K562 (cell line): ENCODE results near the gene GRAMD2A. TPM values are rescaled to one million over a fixed set of nuclear protein-coding genes. Genes with fewer than 3 reads are reported as not detected.
A peak's percentile ranks its signal among the peaks of the same experiment; 100 is the strongest.

Source experiments
- CHD1 ChIP-seq: fragments of 200-600 bp; sonication (generic); IDR thresholded peaks from one replicate; pipeline ENCODE4 v1.6.1; 2012; ENCODE audit warnings: mild to moderate bottlenecking, moderate library complexity, low read length, inconsistent platforms
- EHMT2 ChIP-seq: fragments of 450-650 bp; IDR thresholded peaks from 2 replicates; pipeline ENCODE4 v1.6.1; 2018; ENCODE audit warnings: antibody characterized with exemption
- NR4A1 ChIP-seq, 2 experiments: fragments of 250-450 bp in 1 of 2; fragments of 450-650 bp in 1 of 2; sonication (Bioruptor Pico) in 1 of 2; IDR thresholded peaks; 2 replicates each; pipeline versions ENCODE4 v1.4.0 to v1.6.1; 2016 to 2020; ENCODE audit warnings: mild to moderate bottlenecking in 2 of 2, missing compliant biosample characterization in 1 of 2, missing genetic modification characterization in 1 of 2, moderate library complexity in 1 of 2
- SIN3A ChIP-seq, 2 experiments: fragments of 150-350 bp in 1 of 2; IDR thresholded peaks; 2 replicates each; pipeline ENCODE4 v1.6.1; 2011 to 2016; ENCODE audit warnings: borderline replicate concordance in 2 of 2, low read depth in 2 of 2, low read length in 2 of 2, mild to moderate bottlenecking in 2 of 2, moderate library complexity in 2 of 2; ENCODE audit not compliant: control insufficient read depth in 1 of 2
- SLC30A9 ChIP-seq: fragments of 250-450 bp; sonication (Bioruptor Pico); IDR thresholded peaks from 2 replicates; pipeline ENCODE4 v1.8.0; 2022; ENCODE audit warnings: mild to moderate bottlenecking, moderate library complexity
- THRAP3 ChIP-seq: fragments of 450-650 bp; IDR thresholded peaks from 2 replicates; pipeline ENCODE4 v1.6.1; 2016; ENCODE audit warnings: mild to moderate bottlenecking, inconsistent platforms, borderline replicate concordance
- ZKSCAN8 ChIP-seq: fragments of 200-800 bp; sonication (Bioruptor generic); IDR thresholded peaks from 2 replicates; pipeline ENCODE4 v1.6.1; 2016; ENCODE audit warnings: missing genetic modification characterization, missing compliant biosample characterization
- ZNF778 ChIP-seq: fragments of 450-650 bp; formaldehyde crosslinking; IDR thresholded peaks from 2 replicates; pipeline ENCODE4 v1.4.0; 2020; ENCODE audit warnings: mild to moderate bottlenecking, moderate library complexity
- polyA plus RNA-seq, 8 experiments: library from polyadenylated mRNA; depleted of rRNA in 4 of 8; stranded (reverse) in 5 of 8; unstranded in 3 of 8; fragments of >200 nt; fragmentation: Nextera tagmentation in 2 of 8; fragmentation: Illumina TruSeq in 1 of 8; extraction: Ambion mirVana in 2 of 8; extraction: Trizol in 1 of 8; gene quantifications; 2 replicates each; pipeline versions ENCODE4 v1.2.1 to v1.2.3, GENCODE V29; 2011 to 2014; ENCODE audit warnings: inconsistent platforms in 1 of 8, missing spikeins in 1 of 8
- total RNA-seq, 7 experiments: library from RNA; depleted of rRNA in 6 of 7; stranded (reverse); fragments of >200 nt in 6 of 7; fragmentation: Illumina TruSeq in 2 of 7; extraction: Trizol in 2 of 7; gene quantifications; 2 replicates each; pipeline versions ENCODE4 v1.2.1 to v1.2.3, GENCODE V29; 2011 to 2021; ENCODE audit warnings: low replicate concordance in 1 of 7
- TF ChIP-seq, protein P1 (sequence below): fragments of 450-650 bp; formaldehyde crosslinking; IDR thresholded peaks from 2 replicates; pipeline ENCODE4 v1.4.0; 2020; ENCODE audit warnings: mild to moderate bottlenecking, moderate library complexity
- TF ChIP-seq, protein P2 (sequence below), 2 experiments: fragments of 450-650 bp; formaldehyde crosslinking in 1 of 2; IDR thresholded peaks; 2 replicates each; pipeline versions ENCODE4 v1.4.0 to v1.6.1; 2014 to 2020; ENCODE audit warnings: mild to moderate bottlenecking in 2 of 2, borderline replicate concordance in 1 of 2, low read depth in 1 of 2
- TF ChIP-seq, protein P3 (sequence below), 2 experiments: IDR thresholded peaks; 2 replicates each; pipeline ENCODE4 v1.6.1; 2012; ENCODE audit warnings: improper control_type of control experiment in 2 of 2, low read depth in 2 of 2, low read length in 2 of 2, borderline replicate concordance in 1 of 2
- TF ChIP-seq, protein P4 (sequence below): fragments of 450-650 bp; IDR thresholded peaks from 2 replicates; pipeline ENCODE4 v1.6.1; 2016; ENCODE audit warnings: low read depth, mild to moderate bottlenecking, moderate library complexity

The GRAMD2A gene
- total and polyA plus RNA-seq, 9 of the 15 experiments (the other 6 are each of a cell fraction or from before 2014, with no cell fraction given), result 0.08 to 0.22 TPM; not detected in 7

DNA sequence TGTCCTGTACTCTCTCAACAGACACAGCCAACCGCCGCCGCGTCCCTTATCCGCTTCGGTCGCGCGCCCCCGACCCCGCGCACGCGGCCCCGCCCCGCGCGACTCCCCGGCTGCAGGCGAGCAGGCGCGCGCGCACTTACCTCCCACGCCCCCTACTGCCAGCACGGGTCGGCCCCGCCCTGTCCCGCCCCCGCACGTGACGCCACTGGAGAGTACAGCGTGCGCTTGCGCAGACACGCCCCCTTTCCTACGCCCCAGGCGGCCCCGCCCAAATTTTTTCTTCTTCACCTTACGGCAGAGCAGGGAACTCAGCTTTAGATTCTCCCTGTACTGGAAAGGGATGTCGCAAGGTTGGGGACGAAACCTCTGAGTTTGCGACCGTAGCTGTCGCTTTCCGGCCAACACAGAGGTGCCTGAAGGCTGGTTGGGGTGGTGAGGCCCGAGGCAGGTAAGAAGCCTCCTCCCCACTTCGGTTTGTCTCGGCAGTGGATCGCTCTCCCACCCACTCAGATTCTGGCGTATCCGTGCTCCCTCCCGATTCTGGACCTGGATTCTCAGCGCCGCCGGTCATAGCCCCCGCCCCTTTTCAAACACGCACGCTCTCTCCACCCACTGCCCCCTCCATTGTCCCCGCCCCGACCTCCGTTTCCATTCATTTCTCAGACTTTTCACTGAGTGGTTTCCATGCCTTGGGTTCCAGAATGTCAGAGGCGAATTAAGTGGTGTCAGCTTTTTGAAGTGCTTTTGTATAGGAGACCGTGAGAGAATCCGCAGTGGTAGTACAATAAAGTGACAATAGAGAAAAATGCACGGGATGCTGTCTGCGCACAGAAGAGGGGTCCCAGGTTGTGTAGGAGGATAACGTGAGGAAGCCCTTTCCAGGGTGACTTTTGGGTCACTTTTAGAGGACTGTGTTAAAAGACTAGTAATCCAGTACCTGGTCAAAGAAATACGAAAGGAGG is 79.3 kb downstream of the GRAMD2A start, which contains the start of the genes MYO9A and SENP8 (continued):
- TF ChIP-seq, protein P1, sequence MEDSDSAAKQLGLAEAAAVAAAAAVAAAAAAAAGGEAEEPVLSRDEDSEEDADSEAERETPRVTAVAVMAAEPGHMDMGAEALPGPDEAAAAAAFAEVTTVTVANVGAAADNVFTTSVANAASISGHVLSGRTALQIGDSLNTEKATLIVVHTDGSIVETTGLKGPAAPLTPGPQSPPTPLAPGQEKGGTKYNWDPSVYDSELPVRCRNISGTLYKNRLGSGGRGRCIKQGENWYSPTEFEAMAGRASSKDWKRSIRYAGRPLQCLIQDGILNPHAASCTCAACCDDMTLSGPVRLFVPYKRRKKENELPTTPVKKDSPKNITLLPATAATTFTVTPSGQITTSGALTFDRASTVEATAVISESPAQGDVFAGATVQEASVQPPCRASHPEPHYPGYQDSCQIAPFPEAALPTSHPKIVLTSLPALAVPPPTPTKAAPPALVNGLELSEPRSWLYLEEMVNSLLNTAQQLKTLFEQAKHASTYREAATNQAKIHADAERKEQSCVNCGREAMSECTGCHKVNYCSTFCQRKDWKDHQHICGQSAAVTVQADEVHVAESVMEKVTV (CRISPR knock-in tag), result no peak
- TF ChIP-seq THRAP3 (no peak), SLC30A9 (CRISPR knock-in tag) (no peak), CHD1 (no peak), SIN3A (IDR thresholded peaks at IDR 0.05; ENCODE audit: borderline replicate concordance in 2 of 2, control insufficient read depth in 1 of 2, low read depth in 2 of 2, low read length in 2 of 2) (peak; percentile 22 to 48; a peak in 1 of 4 replicates), NR4A1 (CRISPR knock-in tag; IDR thresholded peaks at IDR 0.05) (no peak), NR4A1 (tag; IDR thresholded peaks at IDR 0.05) (no peak), EHMT2 (no peak), ZNF778 (no peak), ZKSCAN8 (CRISPR knock-in tag) (no peak)
- TF ChIP-seq, protein P2, sequence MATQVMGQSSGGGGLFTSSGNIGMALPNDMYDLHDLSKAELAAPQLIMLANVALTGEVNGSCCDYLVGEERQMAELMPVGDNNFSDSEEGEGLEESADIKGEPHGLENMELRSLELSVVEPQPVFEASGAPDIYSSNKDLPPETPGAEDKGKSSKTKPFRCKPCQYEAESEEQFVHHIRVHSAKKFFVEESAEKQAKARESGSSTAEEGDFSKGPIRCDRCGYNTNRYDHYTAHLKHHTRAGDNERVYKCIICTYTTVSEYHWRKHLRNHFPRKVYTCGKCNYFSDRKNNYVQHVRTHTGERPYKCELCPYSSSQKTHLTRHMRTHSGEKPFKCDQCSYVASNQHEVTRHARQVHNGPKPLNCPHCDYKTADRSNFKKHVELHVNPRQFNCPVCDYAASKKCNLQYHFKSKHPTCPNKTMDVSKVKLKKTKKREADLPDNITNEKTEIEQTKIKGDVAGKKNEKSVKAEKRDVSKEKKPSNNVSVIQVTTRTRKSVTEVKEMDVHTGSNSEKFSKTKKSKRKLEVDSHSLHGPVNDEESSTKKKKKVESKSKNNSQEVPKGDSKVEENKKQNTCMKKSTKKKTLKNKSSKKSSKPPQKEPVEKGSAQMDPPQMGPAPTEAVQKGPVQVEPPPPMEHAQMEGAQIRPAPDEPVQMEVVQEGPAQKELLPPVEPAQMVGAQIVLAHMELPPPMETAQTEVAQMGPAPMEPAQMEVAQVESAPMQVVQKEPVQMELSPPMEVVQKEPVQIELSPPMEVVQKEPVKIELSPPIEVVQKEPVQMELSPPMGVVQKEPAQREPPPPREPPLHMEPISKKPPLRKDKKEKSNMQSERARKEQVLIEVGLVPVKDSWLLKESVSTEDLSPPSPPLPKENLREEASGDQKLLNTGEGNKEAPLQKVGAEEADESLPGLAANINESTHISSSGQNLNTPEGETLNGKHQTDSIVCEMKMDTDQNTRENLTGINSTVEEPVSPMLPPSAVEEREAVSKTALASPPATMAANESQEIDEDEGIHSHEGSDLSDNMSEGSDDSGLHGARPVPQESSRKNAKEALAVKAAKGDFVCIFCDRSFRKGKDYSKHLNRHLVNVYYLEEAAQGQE (IDR thresholded peaks at IDR 0.05; ENCODE audit: borderline replicate concordance), result peak; percentile 57; the same call in 1 of the 2 replicates
- TF ChIP-seq, protein P2 (CRISPR knock-in tag; IDR thresholded peaks at IDR 0.05; ENCODE audit: low read depth), result no peak
- TF ChIP-seq, protein P3, sequence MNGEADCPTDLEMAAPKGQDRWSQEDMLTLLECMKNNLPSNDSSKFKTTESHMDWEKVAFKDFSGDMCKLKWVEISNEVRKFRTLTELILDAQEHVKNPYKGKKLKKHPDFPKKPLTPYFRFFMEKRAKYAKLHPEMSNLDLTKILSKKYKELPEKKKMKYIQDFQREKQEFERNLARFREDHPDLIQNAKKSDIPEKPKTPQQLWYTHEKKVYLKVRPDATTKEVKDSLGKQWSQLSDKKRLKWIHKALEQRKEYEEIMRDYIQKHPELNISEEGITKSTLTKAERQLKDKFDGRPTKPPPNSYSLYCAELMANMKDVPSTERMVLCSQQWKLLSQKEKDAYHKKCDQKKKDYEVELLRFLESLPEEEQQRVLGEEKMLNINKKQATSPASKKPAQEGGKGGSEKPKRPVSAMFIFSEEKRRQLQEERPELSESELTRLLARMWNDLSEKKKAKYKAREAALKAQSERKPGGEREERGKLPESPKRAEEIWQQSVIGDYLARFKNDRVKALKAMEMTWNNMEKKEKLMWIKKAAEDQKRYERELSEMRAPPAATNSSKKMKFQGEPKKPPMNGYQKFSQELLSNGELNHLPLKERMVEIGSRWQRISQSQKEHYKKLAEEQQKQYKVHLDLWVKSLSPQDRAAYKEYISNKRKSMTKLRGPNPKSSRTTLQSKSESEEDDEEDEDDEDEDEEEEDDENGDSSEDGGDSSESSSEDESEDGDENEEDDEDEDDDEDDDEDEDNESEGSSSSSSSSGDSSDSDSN (IDR thresholded peaks at IDR 0.05; ENCODE audit: borderline replicate concordance in 1 of 2, low read depth in 2 of 2, low read length in 2 of 2), result no peak
- TF ChIP-seq, protein P4, sequence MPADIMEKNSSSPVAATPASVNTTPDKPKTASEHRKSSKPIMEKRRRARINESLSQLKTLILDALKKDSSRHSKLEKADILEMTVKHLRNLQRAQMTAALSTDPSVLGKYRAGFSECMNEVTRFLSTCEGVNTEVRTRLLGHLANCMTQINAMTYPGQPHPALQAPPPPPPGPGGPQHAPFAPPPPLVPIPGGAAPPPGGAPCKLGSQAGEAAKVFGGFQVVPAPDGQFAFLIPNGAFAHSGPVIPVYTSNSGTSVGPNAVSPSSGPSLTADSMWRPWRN, result no peak
